ENCODE data around the gene CACNA1A.

DNA sequence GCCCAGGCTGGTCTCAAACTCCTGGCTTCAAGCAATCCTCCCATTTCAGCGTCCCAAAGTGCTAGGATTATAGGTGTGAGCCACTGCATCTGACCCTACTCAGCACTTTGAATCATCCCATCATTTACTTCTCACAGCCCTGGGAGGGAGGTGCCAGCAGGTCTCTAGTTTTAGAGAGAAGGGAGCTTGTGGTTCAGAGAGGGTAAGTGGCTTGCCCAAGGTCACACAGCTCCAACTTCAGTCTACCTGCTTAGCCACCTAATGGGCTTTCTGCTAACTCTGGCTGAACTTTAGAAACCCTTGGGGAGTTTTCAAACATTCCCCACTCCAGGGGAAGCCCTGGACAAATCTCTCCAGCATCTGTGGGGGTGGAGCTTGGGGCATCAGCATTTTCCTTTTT is 18.3 kb downstream of the CACNA1A start:
- TF ChIP-seq CTCF (conservative IDR thresholded peaks at IDR 0.05; ENCODE audit: low read length) (no peak), EZH2phosphoT487 (IDR thresholded peaks at IDR 0.05; ENCODE audit: borderline replicate concordance, low read depth, low read length) (no peak)
